Astrocyte of the cerebellum (primary cell): Measurements from ENCODE around the gene GINS2.

Experiments used
- DNase-seq: peaks from one replicate; pipeline ENCODE4 v3.0.0-alpha.2; 2011; ENCODE audit warnings: low read depth
- H3K4me3 ChIP-seq: 2 replicates; pipeline ENCODE4 v1.5.1; 2011; ENCODE audit warnings: mild to moderate bottlenecking, low read depth, low read length, moderate library complexity
- CTCF ChIP-seq: IDR thresholded peaks from 2 replicates; pipeline ENCODE4 v1.5.1; 2012; ENCODE audit warnings: low read length, low read depth, moderate library complexity, mild to moderate bottlenecking; ENCODE audit errors: missing control alignments
- in situ Hi-C: cut with HindIII; loops from 2 replicates; pipeline ENCODE4 v1.10.0; 2017; ENCODE audit warnings: low sequenced_read_pairs

Gene GINS2

GRCh38 chr16:85667261-85667660, 21.5 kb downstream of the GINS2 start:
- DNase-seq: no peak
- no peak for TF ChIP-seq CTCF
- in situ Hi-C loops: no loop called here
- H3K4me3 ChIP-seq: no peak overlapping the region

DNA sequence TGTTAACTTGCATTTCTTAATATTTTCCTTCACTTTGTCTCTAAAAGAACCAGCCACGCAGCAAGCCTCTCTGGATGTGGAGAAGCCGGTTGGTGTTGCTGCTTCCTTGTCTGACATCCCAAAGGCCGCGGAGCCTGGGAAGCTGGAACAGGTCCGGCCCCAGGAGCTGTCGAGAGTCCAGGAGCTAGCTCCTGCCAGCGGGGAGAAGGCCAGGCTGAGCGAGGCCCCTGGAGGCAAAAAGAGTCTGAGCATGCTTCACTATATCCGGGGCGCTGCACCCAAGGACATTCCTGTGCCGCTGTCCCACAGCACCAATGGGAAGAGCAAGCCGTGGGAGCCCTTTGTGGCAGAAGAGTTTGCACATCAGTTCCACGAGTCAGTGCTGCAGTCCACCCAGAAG, 22.8 kb downstream of the GINS2 start:
- in situ Hi-C loops: no loop called here
- no peak for TF ChIP-seq CTCF
- no peak for DNase-seq

DNA sequence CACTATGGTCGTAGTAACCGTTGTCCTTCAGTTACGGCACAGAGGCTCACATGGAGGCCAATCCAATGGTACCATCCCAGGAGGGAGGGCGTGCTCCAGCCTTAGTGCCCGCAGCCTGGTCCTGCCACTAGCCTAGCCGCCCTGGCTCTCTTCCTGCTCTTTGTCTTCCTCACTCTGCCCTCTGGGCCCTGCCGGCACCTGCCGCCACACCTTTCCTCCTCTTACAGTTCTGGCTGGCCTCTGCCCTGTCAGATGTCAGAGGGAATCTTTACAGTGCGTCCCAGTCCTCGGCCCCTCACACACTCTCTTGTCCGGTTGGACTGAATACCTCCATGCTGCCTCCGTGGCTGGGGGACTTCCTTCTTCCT, 23.4 kb downstream of the GINS2 start:
- no peak overlapping the region for H3K4me3 ChIP-seq
- DNase-seq: no peak
- no peak for TF ChIP-seq CTCF
- in situ Hi-C loops: no loop called here

More for the DNA sequence above, 22.8 kb downstream of the GINS2 start:
- no peak overlapping the region for H3K4me3 ChIP-seq

GRCh38 chr16:85664580-85665372, 24.0 kb downstream of the GINS2 start:
- no peak for TF ChIP-seq CTCF
- DNase-seq: no peak
- H3K4me3 ChIP-seq: no peak overlapping the region
- in situ Hi-C loops: no loop called here

DNA sequence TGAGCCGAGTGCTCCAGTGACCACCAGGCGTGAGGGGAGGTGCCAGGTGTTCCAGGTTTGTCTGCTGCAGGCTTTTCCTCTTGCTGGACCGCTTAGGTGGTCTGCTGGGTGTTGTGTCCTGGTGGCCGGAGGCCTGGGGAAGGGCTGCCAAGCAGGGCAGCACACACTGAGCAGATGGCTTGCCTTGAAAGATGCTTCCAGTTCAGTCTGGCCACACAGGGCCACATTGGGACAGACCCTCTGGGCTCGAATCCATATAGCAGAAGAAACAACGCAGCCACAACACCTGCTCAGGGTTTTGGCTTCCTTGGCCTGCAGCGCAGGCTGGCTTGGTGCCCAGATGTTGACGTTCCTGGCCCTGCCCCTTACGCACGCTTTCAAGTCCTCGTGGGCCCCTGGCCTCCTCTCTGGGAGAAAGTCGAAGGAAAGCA, 24.8 kb downstream of the GINS2 start:
- H3K4me3 ChIP-seq: no peak overlapping the region
- DNase-seq: no peak
- in situ Hi-C loops: no loop called here
- TF ChIP-seq CTCF: no peak

GRCh38 chr16:85662976-85663830, 25.6 kb downstream of the GINS2 start:
- in situ Hi-C loops: no loop called here

More at GRCh38 chr16:85662976-85663830, 25.6 kb downstream of the GINS2 start:
- H3K4me3 ChIP-seq: no peak overlapping the region
- DNase-seq: no peak
- no peak for TF ChIP-seq CTCF
